A549 (cell line): Measurements from ENCODE around the gene UCHL5. TPM values are rescaled to one million over a fixed set of nuclear protein-coding genes. Genes with fewer than 3 reads are reported as not detected.

Source experiments
- ATAC-seq, 2 experiments: fragments of 200-7000 bp in 1 of 2; fragments of >200 bp in 1 of 2; cut with Nextera tagmentation in 1 of 2; cut with Tn5 transposase in 1 of 2; 3 replicates each; pipeline versions ENCODE4 v1.8.0 to v1.9.1; 2018 to 2020; ENCODE audit warnings: mild to moderate bottlenecking in 1 of 2, moderate library complexity in 1 of 2
- CTCF ChIA-PET: fragments of 300-600 bp; sonication (Branson Sonifier 250); formaldehyde crosslinking; extraction: SDS; loops from one replicate; lab custom pipeline; 2021; ENCODE audit warnings: antibody characterized with exemption, inconsistent platforms; lab: Yijun Ruan, JAX
- POLR2A ChIA-PET: fragments of 350-600 bp; formaldehyde crosslinking; extraction: SDS; loops from one replicate; lab custom pipeline; 2021; ENCODE audit warnings: antibody characterized with exemption, inconsistent platforms; lab: Yijun Ruan, JAX
- DNase-seq, 2 experiments: peaks; one replicate each; pipeline versions ENCODE4 v3.0.0 to v3.0.0-alpha.2; 2011 to 2016; ENCODE audit warnings: low read depth in 1 of 2, low spot score in 1 of 2
- FAIRE-seq: peaks from 2 replicates; lab custom pipeline; 2011; peaks lifted over from hg19 to GRCh38; lab: Jason Lieb, UNC
- H3K27ac ChIP-seq, 2 experiments: fragments of >200 bp; sonication (Bioruptor Twin); formaldehyde crosslinking; 3 replicates each; pipeline ENCODE4 v1.5.1; 2016 to 2017
- H3K4me1 ChIP-seq: fragments of >200 bp; sonication (Bioruptor Twin); formaldehyde crosslinking; 3 replicates; pipeline ENCODE4 v1.6.1; 2016
- H3K4me2 ChIP-seq: fragments of >200 bp; sonication (Bioruptor Twin); formaldehyde crosslinking; 3 replicates; pipeline ENCODE4 v1.6.1; 2016
- H3K4me3 ChIP-seq: fragments of >200 bp; sonication (Bioruptor Twin); formaldehyde crosslinking; 3 replicates; pipeline ENCODE4 v1.5.1; 2016
- H3K9me3 ChIP-seq: fragments of >200 bp; sonication (Bioruptor Twin); formaldehyde crosslinking; 3 replicates; pipeline ENCODE4 v1.6.1; 2016
- ATOH8 ChIP-seq: fragments of 250-450 bp; sonication (Bioruptor Pico); IDR thresholded peaks from 2 replicates; pipeline ENCODE4 v1.5.0; 2020; ENCODE audit warnings: low read depth, mild to moderate bottlenecking, moderate library complexity
- BCL3 ChIP-seq: fragments of >200 bp; sonication (Bioruptor Twin); formaldehyde crosslinking; IDR thresholded peaks from 3 replicates; pipeline ENCODE4 v1.6.1; 2016
- E2F6 ChIP-seq: IDR thresholded peaks from 2 replicates; pipeline ENCODE4 v1.6.1; 2012; ENCODE audit warnings: low read depth, borderline replicate concordance
- EHMT2 ChIP-seq: fragments of 200-600 bp; sonication (generic); IDR thresholded peaks from 2 replicates; pipeline ENCODE4 v1.6.1; 2016; ENCODE audit warnings: antibody characterized with exemption, low read depth, mild to moderate bottlenecking, moderate library complexity
- ELK1 ChIP-seq: fragments of 150-350 bp; IDR thresholded peaks from 2 replicates; pipeline ENCODE4 v1.6.1; 2014; ENCODE audit warnings: low read depth, mild to moderate bottlenecking, low read length
- EP300 ChIP-seq, 2 experiments: fragments of >200 bp; sonication (Bioruptor Twin); formaldehyde crosslinking; IDR thresholded peaks; 2 replicates in 1 of 2; 3 replicates in 1 of 2; pipeline ENCODE4 v1.6.1; 2016 to 2017
- GATA3 ChIP-seq: IDR thresholded peaks from 2 replicates; pipeline ENCODE4 v1.6.1; 2012; ENCODE audit warnings: borderline replicate concordance
- HDAC2 ChIP-seq: fragments of 200-600 bp; sonication (generic); IDR thresholded peaks from 2 replicates; pipeline ENCODE4 v1.6.1; 2016
- HOXB13 ChIP-seq: fragments of 250-450 bp; sonication (Bioruptor Pico); IDR thresholded peaks from 2 replicates; pipeline ENCODE4 v1.5.0; 2020; ENCODE audit warnings: low read depth, mild to moderate bottlenecking, moderate library complexity
- HOXB5 ChIP-seq: fragments of 250-450 bp; sonication (Bioruptor Pico); IDR thresholded peaks from 2 replicates; pipeline ENCODE4 v1.5.0; 2020; ENCODE audit warnings: mild to moderate bottlenecking, moderate library complexity
- KDM1A ChIP-seq: fragments of 200-600 bp; sonication (generic); IDR thresholded peaks from 2 replicates; pipeline ENCODE4 v1.6.1; 2016; ENCODE audit warnings: low read depth, mild to moderate bottlenecking
- MAX ChIP-seq: IDR thresholded peaks from 2 replicates; pipeline ENCODE4 v1.6.1; 2012
- MAZ ChIP-seq: fragments of 150-350 bp; IDR thresholded peaks from 2 replicates; pipeline ENCODE4 v1.6.1; 2014; ENCODE audit warnings: antibody characterized with exemption, low read depth, low read length, borderline replicate concordance
- NFE2L2 ChIP-seq: fragments of 150-350 bp; conservative IDR thresholded peaks from 2 replicates; pipeline ENCODE4 v1.6.1; 2014; ENCODE audit warnings: low read length
- PBX3 ChIP-seq: IDR thresholded peaks from 2 replicates; pipeline ENCODE4 v1.6.1; 2012
- PHF8 ChIP-seq: fragments of 200-600 bp; sonication (generic); IDR thresholded peaks from 2 replicates; pipeline ENCODE4 v1.6.1; 2016; ENCODE audit warnings: low read depth, mild to moderate bottlenecking, antibody characterized with exemption, moderate library complexity, borderline replicate concordance
- POLR2A ChIP-seq: IDR thresholded peaks from 2 replicates; pipeline ENCODE4 v1.6.1; 2012; ENCODE audit warnings: mild to moderate bottlenecking, low read length
- POLR2AphosphoS2 ChIP-seq: conservative IDR thresholded peaks from 2 replicates; pipeline ENCODE4 v1.6.1; 2012; ENCODE audit warnings: low read length, improper control_type of control experiment, inconsistent platforms
- RCOR1 ChIP-seq: fragments of 150-350 bp; IDR thresholded peaks from 2 replicates; pipeline ENCODE4 v1.6.1; 2014; ENCODE audit warnings: antibody characterized with exemption, low read length, low read depth
- RNF2 ChIP-seq: fragments of 200-600 bp; sonication (generic); IDR thresholded peaks from 2 replicates; pipeline ENCODE4 v1.6.1; 2016; ENCODE audit warnings: low read depth, mild to moderate bottlenecking, antibody characterized with exemption, moderate library complexity, borderline replicate concordance
- SREBF2 ChIP-seq: fragments of 450-650 bp; IDR thresholded peaks from 2 replicates; pipeline ENCODE4 v1.6.1; 2014; ENCODE audit warnings: mild to moderate bottlenecking, moderate library complexity
- TP53 ChIP-seq: fragments of 250-450 bp; sonication (Bioruptor Pico); IDR thresholded peaks from 2 replicates; pipeline ENCODE4 v1.5.0; 2021; ENCODE audit warnings: mild to moderate bottlenecking, moderate library complexity
- ZC3H11A ChIP-seq: fragments of 450-650 bp; IDR thresholded peaks from 2 replicates; pipeline ENCODE4 v1.6.1; 2014; ENCODE audit warnings: antibody characterized with exemption, mild to moderate bottlenecking
- ZNF302 ChIP-seq: fragments of 250-450 bp; sonication (Bioruptor Pico); IDR thresholded peaks from 2 replicates; pipeline ENCODE4 v1.9.0; 2021; ENCODE audit warnings: inconsistent platforms, mild to moderate bottlenecking, moderate library complexity
- ZSCAN20 ChIP-seq: fragments of 250-450 bp; sonication (Bioruptor Pico); IDR thresholded peaks from 2 replicates; pipeline ENCODE4 v1.8.0; 2022; ENCODE audit warnings: mild to moderate bottlenecking, moderate library complexity
- WGBS: methylation state at CpG from one replicate; pipeline ENCODE4 v1.1.6; 2017; ENCODE audit errors: missing lambda C conversion rate; 5-methylcytosine and 5-hydroxymethylcytosine counted together
- polyA plus RNA-seq, 4 experiments: library from polyadenylated mRNA; depleted of rRNA in 3 of 4; stranded (reverse); fragments of >200 nt; fragmentation: RNase III in 1 of 4; extraction: RNeasy Plus Mini Kit Qiagen cat#74134 plus additional on column Dnase treatment in 1 of 4; gene quantifications; 2 replicates in 3 of 4; 3 replicates in 1 of 4; pipeline ENCODE4 v1.2.3, GENCODE V29; 2011 to 2017

The UCHL5 gene
- polyA plus RNA-seq, 2 of the 4 experiments (the other 2 are of a cell fraction), result 53.0 to 68.3 TPM

- H3K4me3 ChIP-seq, result no peak overlapping the region
- FAIRE-seq (no peak), ATAC-seq (no peak), DNase-seq (no peak)
- ChIA-PET POLR2A (interaction anchor here (1.4 kb wide), 1 partner anchor 221 kb away, joined by 6 read pairs; the partner anchor contains the start of gene RGS2), CTCF (interaction anchor here (0.6 to 2.1 kb wide), 6 partner anchors 17 to 556 kb away, joined by 3 to 6 read pairs (median 4); no protein-coding TSS in a partner anchor)
- no peak overlapping the region for H3K4me2 ChIP-seq
- H3K9me3 ChIP-seq, result no peaks in the 10 kb centered on the region
- no peaks in the 10 kb centered on the region for H3K4me1 ChIP-seq
- WGBS, result 52% methylated on average over 1 of the region's 1 CpG
- H3K27ac ChIP-seq, result no peak overlapping the region
- TF ChIP-seq EHMT2 (no peak), MAX (no peak), POLR2AphosphoS2 (no peak), MAZ (no peak), GATA3 (no peak), NFE2L2 (no peak), ELK1 (no peak), RNF2 (no peak)
Observed at GRCh38 chr1:193030280-193030679, 28.9 kb downstream of the UCHL5 start.

GRCh38 chr1:193025218-193025617 is 33.9 kb downstream of the UCHL5 start:
- DNase-seq, result no peak
- FAIRE-seq, result no peak
- H3K27ac ChIP-seq, result no peak overlapping the region
- ATAC-seq, result no peak
- ChIA-PET POLR2A (no interaction called here), CTCF (no interaction called here)
- H3K9me3 ChIP-seq, result no peaks in the 10 kb centered on the region
- no peaks in the 10 kb centered on the region for H3K4me1 ChIP-seq
- no peak overlapping the region for H3K4me2 ChIP-seq
- TF ChIP-seq TP53 (CRISPR knock-in tag), result no peak
- TF ChIP-seq HDAC2, result no peak
- TF ChIP-seq ZNF302, result no peak
- TF ChIP-seq KDM1A, result no peak
- no peak for TF ChIP-seq ATOH8 (CRISPR knock-in tag)
- TF ChIP-seq ZC3H11A, result no peak
- no peak for TF ChIP-seq E2F6
- TF ChIP-seq MAX, result no peak
- TF ChIP-seq SREBF2, result no peak
- TF ChIP-seq BCL3, result no peak
- TF ChIP-seq RCOR1, result no peak
- TF ChIP-seq PBX3, result no peak
- no peak for TF ChIP-seq HOXB13
- TF ChIP-seq POLR2A, result no peak
- no peak for TF ChIP-seq NFE2L2
- TF ChIP-seq EP300 (IDR thresholded peaks at IDR 0.05), result no peak
- TF ChIP-seq PHF8, result no peak
- no peak for TF ChIP-seq HOXB5 (CRISPR knock-in tag)
- no peak for TF ChIP-seq EHMT2
- no peak for TF ChIP-seq ZSCAN20 (CRISPR knock-in tag)
- H3K4me3 ChIP-seq, result no peak overlapping the region
